GM23338 (cell line): ENCODE results near the gene ZNF653. TPM values are rescaled to one million over a fixed set of nuclear protein-coding genes. Genes with fewer than 3 reads are reported as not detected.

Experiments
- ATAC-seq: fragments of 200-7000 bp; cut with Tn5 transposase; 3 replicates; pipeline ENCODE4 v1.9.1; 2020
- DNase-seq: peaks from one replicate; pipeline ENCODE4 v3.0.0-alpha.2; 2015; ENCODE audit warnings: low spot score
- H2AFZ ChIP-seq: fragments of 200-600 bp; sonication (generic); 2 replicates; pipeline ENCODE4 v1.8.0; 2016; ENCODE audit warnings: antibody characterized with exemption, mild to moderate bottlenecking, moderate library complexity
- H3F3A ChIP-seq: fragments of 200-600 bp; sonication (generic); replicated peaks from 2 replicates; pipeline ENCODE4 v1.8.0; 2017; ENCODE audit warnings: antibody characterized with exemption, mixed run types, low read depth
- H3K27ac ChIP-seq: fragments of 200-600 bp; sonication (generic); 2 replicates; pipeline ENCODE4 v1.6.1; 2016; ENCODE audit warnings: low read depth
- H3K27me3 ChIP-seq: fragments of 200-600 bp; sonication (generic); 2 replicates; pipeline ENCODE4 v1.8.0; 2016; ENCODE audit warnings: mild to moderate bottlenecking, mixed run types, moderate library complexity; ENCODE audit not compliant: insufficient read depth
- H3K36me3 ChIP-seq: fragments of 200-600 bp; sonication (generic); 2 replicates; pipeline ENCODE4 v1.8.0; 2016; ENCODE audit warnings: mild to moderate bottlenecking; ENCODE audit not compliant: insufficient read depth
- H3K4me1 ChIP-seq: fragments of 200-600 bp; sonication (generic); 2 replicates; pipeline ENCODE4 v1.8.0; 2016; ENCODE audit warnings: mild to moderate bottlenecking, moderate library complexity; ENCODE audit not compliant: insufficient read depth
- H3K4me2 ChIP-seq: fragments of 200-600 bp; sonication (generic); 2 replicates; pipeline ENCODE4 v1.7.1; 2017; ENCODE audit warnings: mixed run types
- H3K4me3 ChIP-seq: fragments of 200-600 bp; sonication (generic); 2 replicates; pipeline ENCODE4 v1.6.1; 2016; ENCODE audit warnings: mixed run types
- H3K79me2 ChIP-seq: fragments of 200-600 bp; sonication (generic); replicated peaks from 2 replicates; pipeline ENCODE4 v1.8.0; 2017; ENCODE audit warnings: mild to moderate bottlenecking; ENCODE audit not compliant: insufficient read depth
- H3K9me2 ChIP-seq: fragments of 200-600 bp; sonication (generic); 2 replicates; pipeline ENCODE4 v1.8.0; 2017; ENCODE audit not compliant: insufficient read depth
- H4K20me1 ChIP-seq: fragments of 200-600 bp; sonication (generic); replicated peaks from 2 replicates; pipeline ENCODE4 v1.8.0; 2017; ENCODE audit warnings: mild to moderate bottlenecking; ENCODE audit not compliant: insufficient read depth
- H3K27ac Mint-ChIP-seq: 2 replicates; pipeline ENCODE4 v1.8.0; 2020; ENCODE audit warnings: inconsistent platforms, mild to moderate bottlenecking, moderate library complexity, mixed read lengths
- H3K27me3 Mint-ChIP-seq: 3 replicates; pipeline ENCODE4 v1.8.0; 2022; ENCODE audit warnings: low read depth, mild to moderate bottlenecking, moderate library complexity, mixed read lengths, inconsistent platforms; ENCODE audit not compliant: insufficient read depth, poor library complexity
- H3K36me3 Mint-ChIP-seq: 3 replicates; pipeline ENCODE4 v1.8.0; 2021; ENCODE audit warnings: low read depth, mild to moderate bottlenecking, inconsistent platforms, moderate library complexity, mixed read lengths
- H3K4me1 Mint-ChIP-seq: 3 replicates; pipeline ENCODE4 v1.8.0; 2020; ENCODE audit warnings: mild to moderate bottlenecking, inconsistent platforms, mixed read lengths
- H3K4me3 Mint-ChIP-seq: 3 replicates; pipeline ENCODE4 v1.8.0; 2021; ENCODE audit warnings: moderate library complexity, mild to moderate bottlenecking, inconsistent platforms, mixed read lengths
- H3K9me3 Mint-ChIP-seq: 3 replicates; pipeline ENCODE4 v1.8.0; 2020; ENCODE audit warnings: moderate library complexity, mild to moderate bottlenecking, inconsistent platforms, mixed read lengths
- CTCF ChIP-seq, 2 experiments: fragments of 200-600 bp in 1 of 2; sonication (generic) in 1 of 2; conservative IDR thresholded peaks; 2 replicates each; pipeline versions ENCODE4 v1.5.1 to v1.6.1; 2016 to 2017; ENCODE audit warnings: antibody characterized with exemption in 2 of 2, low read depth in 2 of 2, mild to moderate bottlenecking in 2 of 2, moderate library complexity in 1 of 2
- EZH2 ChIP-seq: fragments of 200-600 bp; sonication (generic); IDR thresholded peaks from one replicate; pipeline ENCODE4 v1.8.0; 2017; ENCODE audit warnings: antibody characterized with exemption, mild to moderate bottlenecking, low read depth; ENCODE audit not compliant: unreplicated experiment
- JUNB ChIP-seq: IDR thresholded peaks from one replicate; pipeline ENCODE4 v1.6.1; 2016; ENCODE audit warnings: antibody characterized with exemption; ENCODE audit not compliant: unreplicated experiment
- NANOG ChIP-seq: IDR thresholded peaks from 2 replicates; pipeline ENCODE4 v1.6.1; 2016; ENCODE audit warnings: antibody characterized with exemption, borderline replicate concordance
- POLR2AphosphoS5 ChIP-seq: IDR thresholded peaks from 2 replicates; pipeline ENCODE4 v1.6.1; 2016; ENCODE audit warnings: antibody characterized with exemption, low read depth
- STAT1 ChIP-seq: IDR thresholded peaks from one replicate; pipeline ENCODE4 v1.6.1; 2016; ENCODE audit warnings: antibody characterized with exemption; ENCODE audit not compliant: unreplicated experiment
- ZNF331 ChIP-seq: fragments of 250-450 bp; sonication (Bioruptor Pico); IDR thresholded peaks from 2 replicates; pipeline ENCODE4 v1.5.0; 2020; ENCODE audit warnings: low read depth, mild to moderate bottlenecking, moderate library complexity
- polyA plus RNA-seq: library from polyadenylated mRNA; unstranded; fragments of >200 nt; fragmentation: Nextera tagmentation; extraction: Ambion mirVana; gene quantifications from 2 replicates; pipeline ENCODE4 v1.2.1, GENCODE V29; 2016
- total RNA-seq: library from RNA; depleted of rRNA; stranded (reverse); fragments of >200 nt; shearing (Covaris generic); gene quantifications from 2 replicates; pipeline ENCODE4 v1.2.3, GENCODE V29; 2014
- TF ChIP-seq, protein P1 (sequence below): fragments of 250-450 bp; sonication (Bioruptor Pico); IDR thresholded peaks from 2 replicates; pipeline ENCODE4 v1.5.0; 2020; ENCODE audit warnings: mild to moderate bottlenecking, moderate library complexity

Gene ZNF653
- total and polyA plus RNA-seq, 2 experiments from 2014 or later, result 2.5 to 5.3 TPM

GRCh38 chr19:11446652-11447301 is 58.9 kb downstream of the ZNF653 start:
- ATAC-seq (peak; percentile 91), DNase-seq (peak; percentile 79)
- Histone ChIP-seq H3F3A (0 out of 2 replicates have a peak, but pooled peaks cover 2% of the 10 kb centered on the region), H3K4me2 (no peak overlapping the region), H4K20me1 (no peaks in the 10 kb centered on the region; the same call in 1 of the 2 replicates), H3K79me2 (no peaks in the 10 kb centered on the region), H2AFZ (no peak overlapping the region), H3K36me3 (peaks cover 6% of the 10 kb centered on the region), H3K27me3 (no peaks in the 10 kb centered on the region), H3K4me3 (no peak overlapping the region), H3K4me1 (peaks cover 10% of the 10 kb centered on the region), H3K27ac (no peak overlapping the region), H3K9me2 (no peaks in the 10 kb centered on the region)
- Mint-ChIP-seq H3K9me3 (no peaks in the 10 kb centered on the region; the same call in 2 of the 3 replicates), H3K27me3 (peaks cover 6% of the 10 kb centered on the region), H3K4me3 (no peak overlapping the region), H3K27ac (peak overlapping the region; percentile 65), H3K4me1 (peaks cover 7% of the 10 kb centered on the region; the same call in 2 of the 3 replicates), H3K36me3 (peaks cover 48% of the 10 kb centered on the region)
- TF ChIP-seq CTCF (conservative IDR thresholded peaks at IDR 0.05; ENCODE audit: low read depth in 2 of 2) (peak; percentile 89 to 97), STAT1 (no peak)

DNA sequence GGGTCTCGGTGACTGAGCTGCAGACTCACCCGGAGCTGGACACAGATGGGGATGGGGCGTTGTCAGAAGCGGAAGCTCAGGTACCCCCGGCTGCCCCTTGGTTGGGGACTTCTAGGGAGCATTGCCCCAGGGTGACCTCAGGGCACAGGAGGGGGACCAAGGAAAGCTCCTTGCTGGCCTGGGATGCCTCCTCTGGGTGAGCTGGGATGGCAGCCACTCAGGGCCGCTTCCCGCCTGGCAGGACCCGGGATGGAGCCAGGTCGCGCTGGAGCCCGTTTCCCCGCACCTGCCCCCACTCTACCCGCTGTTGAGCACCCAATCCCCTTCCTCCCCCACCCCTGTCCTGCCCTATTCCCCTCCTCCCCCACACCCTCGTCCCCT is 59.4 kb downstream of the ZNF653 start:
- Mint-ChIP-seq H3K27me3 (peaks cover 6% of the 10 kb centered on the region), H3K9me3 (no peaks in the 10 kb centered on the region; the same call in 2 of the 3 replicates), H3K4me1 (peaks cover 6% of the 10 kb centered on the region; the same call in 2 of the 3 replicates), H3K36me3 (peaks cover 52% of the 10 kb centered on the region), H3K27ac (no peak overlapping the region), H3K4me3 (no peak overlapping the region)
- ATAC-seq, result no peak; the same call in 2 of the 3 replicates
- Histone ChIP-seq H3K79me2 (no peaks in the 10 kb centered on the region), H2AFZ (no peak overlapping the region), H3K27ac (no peak overlapping the region), H3K27me3 (no peaks in the 10 kb centered on the region), H4K20me1 (no peaks in the 10 kb centered on the region; the same call in 1 of the 2 replicates), H3K9me2 (no peaks in the 10 kb centered on the region), H3K4me1 (peaks cover 5% of the 10 kb centered on the region), H3K4me2 (no peak overlapping the region), H3K4me3 (no peak overlapping the region), H3K36me3 (peaks cover 6% of the 10 kb centered on the region), H3F3A (0 out of 2 replicates have a peak, but pooled peaks cover 2% of the 10 kb centered on the region)
- no peak for DNase-seq
- TF ChIP-seq NANOG (no peak), EZH2 (no peak)

DNA sequence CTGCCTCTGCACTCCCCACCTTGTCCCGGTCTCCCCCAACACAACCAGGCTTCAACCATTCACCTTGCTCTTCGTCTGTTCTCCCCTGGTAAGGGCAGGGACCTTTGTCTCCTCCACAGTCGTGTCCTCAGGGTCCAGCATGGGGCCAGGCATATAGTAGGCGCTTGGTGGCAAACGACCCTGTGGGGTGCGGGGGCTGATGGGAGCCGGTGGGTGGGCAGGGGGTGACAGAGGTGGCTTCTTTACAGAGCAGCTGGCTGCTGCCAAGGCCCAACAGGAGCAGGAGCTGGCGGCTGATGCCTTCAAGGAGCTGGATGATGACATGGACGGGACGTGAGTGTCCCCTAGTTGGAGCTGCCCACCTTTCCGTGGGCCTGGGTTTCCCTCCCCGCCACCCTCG is 60.5 kb downstream of the ZNF653 start:
- peaks cover 6% of the 10 kb centered on the region for H3K27me3 Mint-ChIP-seq
- no peak overlapping the region for H3K4me3 ChIP-seq
- no peak overlapping the region for H2AFZ ChIP-seq
- H3K27ac Mint-ChIP-seq, result no peak overlapping the region
- no peak overlapping the region for H3K4me3 Mint-ChIP-seq
- no peaks in the 10 kb centered on the region for H3K4me1 ChIP-seq
- H3K27ac ChIP-seq, result no peak overlapping the region
- H3K36me3 Mint-ChIP-seq, result peaks cover 61% of the 10 kb centered on the region
- H3K79me2 ChIP-seq, result no peaks in the 10 kb centered on the region
- DNase-seq (no peak), ATAC-seq (no peak)
- H3K36me3 ChIP-seq, result peaks cover 16% of the 10 kb centered on the region
- H3K9me3 Mint-ChIP-seq, result no peaks in the 10 kb centered on the region; the same call in 2 of the 3 replicates
- peaks cover 3% of the 10 kb centered on the region; the same call in 2 of the 3 replicates for H3K4me1 Mint-ChIP-seq
- 0 out of 2 replicates have a peak, but pooled peaks cover 2% of the 10 kb centered on the region for H3F3A ChIP-seq
- no peaks in the 10 kb centered on the region for H3K27me3 ChIP-seq
- no peaks in the 10 kb centered on the region for H3K9me2 ChIP-seq
- no peak overlapping the region for H3K4me2 ChIP-seq
- H4K20me1 ChIP-seq, result peaks cover 3% of the 10 kb centered on the region; the same call in 1 of the 2 replicates
- no peak for TF ChIP-seq POLR2AphosphoS5
- TF ChIP-seq ZNF331 (CRISPR knock-in tag), result no peak
- TF ChIP-seq EZH2, result no peak
- no peak for TF ChIP-seq JUNB
- TF ChIP-seq NANOG, result no peak
- TF ChIP-seq, protein P1, sequence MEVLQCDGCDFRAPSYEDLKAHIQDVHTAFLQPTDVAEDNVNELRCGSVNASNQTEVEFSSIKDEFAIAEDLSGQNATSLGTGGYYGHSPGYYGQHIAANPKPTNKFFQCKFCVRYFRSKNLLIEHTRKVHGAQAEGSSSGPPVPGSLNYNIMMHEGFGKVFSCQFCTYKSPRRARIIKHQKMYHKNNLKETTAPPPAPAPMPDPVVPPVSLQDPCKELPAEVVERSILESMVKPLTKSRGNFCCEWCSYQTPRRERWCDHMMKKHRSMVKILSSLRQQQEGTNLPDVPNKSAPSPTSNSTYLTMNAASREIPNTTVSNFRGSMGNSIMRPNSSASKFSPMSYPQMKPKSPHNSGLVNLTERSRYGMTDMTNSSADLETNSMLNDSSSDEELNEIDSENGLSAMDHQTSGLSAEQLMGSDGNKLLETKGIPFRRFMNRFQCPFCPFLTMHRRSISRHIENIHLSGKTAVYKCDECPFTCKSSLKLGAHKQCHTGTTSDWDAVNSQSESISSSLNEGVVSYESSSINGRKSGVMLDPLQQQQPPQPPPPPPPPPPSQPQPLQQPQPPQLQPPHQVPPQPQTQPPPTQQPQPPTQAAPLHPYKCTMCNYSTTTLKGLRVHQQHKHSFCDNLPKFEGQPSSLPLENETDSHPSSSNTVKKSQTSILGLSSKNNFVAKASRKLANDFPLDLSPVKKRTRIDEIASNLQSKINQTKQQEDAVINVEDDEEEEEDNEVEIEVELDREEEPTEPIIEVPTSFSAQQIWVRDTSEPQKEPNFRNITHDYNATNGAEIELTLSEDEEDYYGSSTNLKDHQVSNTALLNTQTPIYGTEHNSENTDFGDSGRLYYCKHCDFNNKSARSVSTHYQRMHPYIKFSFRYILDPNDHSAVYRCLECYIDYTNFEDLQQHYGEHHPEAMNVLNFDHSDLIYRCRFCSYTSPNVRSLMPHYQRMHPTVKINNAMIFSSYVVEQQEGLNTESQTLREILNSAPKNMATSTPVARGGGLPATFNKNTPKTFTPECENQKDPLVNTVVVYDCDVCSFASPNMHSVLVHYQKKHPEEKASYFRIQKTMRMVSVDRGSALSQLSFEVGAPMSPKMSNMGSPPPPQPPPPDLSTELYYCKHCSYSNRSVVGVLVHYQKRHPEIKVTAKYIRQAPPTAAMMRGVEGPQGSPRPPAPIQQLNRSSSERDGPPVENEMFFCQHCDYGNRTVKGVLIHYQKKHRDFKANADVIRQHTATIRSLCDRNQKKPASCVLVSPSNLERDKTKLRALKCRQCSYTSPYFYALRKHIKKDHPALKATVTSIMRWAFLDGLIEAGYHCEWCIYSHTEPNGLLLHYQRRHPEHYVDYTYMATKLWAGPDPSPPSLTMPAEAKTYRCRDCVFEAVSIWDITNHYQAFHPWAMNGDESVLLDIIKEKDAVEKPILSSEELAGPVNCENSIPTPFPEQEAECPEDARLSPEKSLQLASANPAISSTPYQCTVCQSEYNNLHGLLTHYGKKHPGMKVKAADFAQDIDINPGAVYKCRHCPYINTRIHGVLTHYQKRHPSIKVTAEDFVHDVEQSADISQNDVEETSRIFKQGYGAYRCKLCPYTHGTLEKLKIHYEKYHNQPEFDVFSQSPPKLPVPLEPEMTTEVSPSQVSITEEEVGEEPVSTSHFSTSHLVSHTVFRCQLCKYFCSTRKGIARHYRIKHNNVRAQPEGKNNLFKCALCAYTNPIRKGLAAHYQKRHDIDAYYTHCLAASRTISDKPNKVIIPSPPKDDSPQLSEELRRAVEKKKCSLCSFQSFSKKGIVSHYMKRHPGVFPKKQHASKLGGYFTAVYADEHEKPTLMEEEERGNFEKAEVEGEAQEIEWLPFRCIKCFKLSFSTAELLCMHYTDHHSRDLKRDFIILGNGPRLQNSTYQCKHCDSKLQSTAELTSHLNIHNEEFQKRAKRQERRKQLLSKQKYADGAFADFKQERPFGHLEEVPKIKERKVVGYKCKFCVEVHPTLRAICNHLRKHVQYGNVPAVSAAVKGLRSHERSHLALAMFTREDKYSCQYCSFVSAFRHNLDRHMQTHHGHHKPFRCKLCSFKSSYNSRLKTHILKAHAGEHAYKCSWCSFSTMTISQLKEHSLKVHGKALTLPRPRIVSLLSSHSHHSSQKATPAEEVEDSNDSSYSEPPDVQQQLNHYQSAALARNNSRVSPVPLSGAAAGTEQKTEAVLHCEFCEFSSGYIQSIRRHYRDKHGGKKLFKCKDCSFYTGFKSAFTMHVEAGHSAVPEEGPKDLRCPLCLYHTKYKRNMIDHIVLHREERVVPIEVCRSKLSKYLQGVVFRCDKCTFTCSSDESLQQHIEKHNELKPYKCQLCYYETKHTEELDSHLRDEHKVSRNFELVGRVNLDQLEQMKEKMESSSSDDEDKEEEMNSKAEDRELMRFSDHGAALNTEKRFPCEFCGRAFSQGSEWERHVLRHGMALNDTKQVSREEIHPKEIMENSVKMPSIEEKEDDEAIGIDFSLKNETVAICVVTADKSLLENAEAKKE, result no peak
